K562 (cell line): ENCODE results near the gene CD4. TPM values are rescaled to one million over a fixed set of nuclear protein-coding genes. Genes with fewer than 3 reads are reported as not detected.

Experiments used
- CREB3 ChIP-seq: fragments of 450-650 bp; conservative IDR thresholded peaks from 2 replicates; pipeline ENCODE4 v1.6.1; 2016; ENCODE audit warnings: missing genetic modification characterization, low read depth, mild to moderate bottlenecking, missing compliant biosample characterization, moderate library complexity
- CREBBP ChIP-seq: IDR thresholded peaks from one replicate; pipeline ENCODE4 v1.6.1; 2012; ENCODE audit warnings: low read depth, mild to moderate bottlenecking, control low read depth, inconsistent platforms, low read length
- DIDO1 ChIP-seq: fragments of 450-650 bp; IDR thresholded peaks from 2 replicates; pipeline ENCODE4 v1.6.1; 2016; ENCODE audit warnings: low read depth, missing biosample characterization, missing genetic modification characterization
- FOXP1 ChIP-seq: sonication (generic); formaldehyde crosslinking; IDR thresholded peaks from 2 replicates; pipeline ENCODE4 v1.8.0; 2022; ENCODE audit warnings: mild to moderate bottlenecking, missing genetic modification reagents
- GABPA ChIP-seq: fragments of 200-800 bp; sonication (Bioruptor generic); conservative IDR thresholded peaks from 2 replicates; pipeline ENCODE4 v1.6.1; 2016; ENCODE audit warnings: low read depth, missing genetic modification characterization, missing compliant biosample characterization
- GTF2A2 ChIP-seq: IDR thresholded peaks from 2 replicates; pipeline ENCODE4 v1.6.1; 2016; ENCODE audit warnings: mild to moderate bottlenecking, missing genetic modification characterization, missing compliant biosample characterization
- GTF3C2 ChIP-seq: IDR thresholded peaks from 3 replicates; pipeline ENCODE4 v1.6.1; 2011; ENCODE audit warnings: borderline replicate concordance, mild to moderate bottlenecking, moderate library complexity; ENCODE audit not compliant: insufficient read length; ENCODE audit errors: extremely low read depth
- HDAC2 ChIP-seq: fragments of 450-650 bp; IDR thresholded peaks from 2 replicates; pipeline ENCODE4 v1.6.1; 2016; ENCODE audit warnings: mild to moderate bottlenecking
- KLF6 ChIP-seq: fragments of 250-450 bp; sonication (Bioruptor Pico); IDR thresholded peaks from 2 replicates; pipeline ENCODE4 v1.4.0; 2020; ENCODE audit warnings: mild to moderate bottlenecking, moderate library complexity, borderline replicate concordance
- NCOR1 ChIP-seq: fragments of 450-650 bp; IDR thresholded peaks from 2 replicates; pipeline ENCODE4 v1.6.1; 2016; ENCODE audit warnings: mild to moderate bottlenecking, moderate library complexity
- SIRT6 ChIP-seq: IDR thresholded peaks from one replicate; pipeline ENCODE4 v1.6.1; 2012; ENCODE audit warnings: low read depth, mild to moderate bottlenecking, control low read depth, inconsistent platforms, low read length, moderate library complexity
- SMARCA4 ChIP-seq: fragments of 450-650 bp; IDR thresholded peaks from 2 replicates; pipeline ENCODE4 v1.6.1; 2016
- TSHZ1 ChIP-seq: fragments of 250-450 bp; sonication (Bioruptor Pico); IDR thresholded peaks from 2 replicates; pipeline ENCODE4 v1.4.0; 2020; ENCODE audit warnings: mild to moderate bottlenecking, moderate library complexity
- ZBTB34 ChIP-seq: fragments of 250-450 bp; sonication (Bioruptor Pico); IDR thresholded peaks from 2 replicates; pipeline ENCODE4 v1.8.0; 2021; ENCODE audit warnings: mild to moderate bottlenecking, moderate library complexity
- ZBTB43 ChIP-seq: sonication (generic); formaldehyde crosslinking; IDR thresholded peaks from 2 replicates; pipeline ENCODE4 v1.8.0; 2023; ENCODE audit warnings: mild to moderate bottlenecking, missing genetic modification reagents
- ZNF707 ChIP-seq: fragments of 250-450 bp; sonication (Bioruptor Pico); conservative IDR thresholded peaks from 2 replicates; pipeline ENCODE4 v1.8.0; 2022; ENCODE audit warnings: inconsistent platforms, mild to moderate bottlenecking, moderate library complexity
- polyA plus RNA-seq, 8 experiments: library from polyadenylated mRNA; depleted of rRNA in 4 of 8; stranded (reverse) in 5 of 8; unstranded in 3 of 8; fragments of >200 nt; fragmentation: Nextera tagmentation in 2 of 8; fragmentation: Illumina TruSeq in 1 of 8; extraction: Ambion mirVana in 2 of 8; extraction: Trizol in 1 of 8; gene quantifications; 2 replicates each; pipeline versions ENCODE4 v1.2.1 to v1.2.3, GENCODE V29; 2011 to 2014; ENCODE audit warnings: inconsistent platforms in 1 of 8, missing spikeins in 1 of 8
- total RNA-seq, 7 experiments: library from RNA; depleted of rRNA in 6 of 7; stranded (reverse); fragments of >200 nt in 6 of 7; fragmentation: Illumina TruSeq in 2 of 7; extraction: Trizol in 2 of 7; gene quantifications; 2 replicates each; pipeline versions ENCODE4 v1.2.1 to v1.2.3, GENCODE V29; 2011 to 2021; ENCODE audit warnings: low replicate concordance in 1 of 7

Gene CD4
- total and polyA plus RNA-seq, 9 of the 15 experiments (the other 6 are each of a cell fraction or from before 2014, with no cell fraction given): 0.06 to 0.27 (median 0.09) TPM; not detected in 5

- TF ChIP-seq GTF3C2 (no peak), SIRT6 (no peak), SMARCA4 (peak; percentile 61), DIDO1 (tag) (peak; percentile 26; the same call in 1 of the 2 replicates), CREBBP (no peak), GABPA (tag) (no peak), CREB3 (no peak), NCOR1 (peak; percentile 61), HDAC2 (0 out of 2 replicates have a peak, but pooled peaks have one; percentile 61), ZBTB43 (CRISPR knock-in tag) (peak; percentile 87; the same call in 1 of the 2 replicates), KLF6 (CRISPR knock-in tag) (no peak; the same call in 1 of the 2 replicates), TSHZ1 (CRISPR knock-in tag) (no peak), ZNF707 (CRISPR knock-in tag) (no peak), GTF2A2 (tag) (no peak), ZBTB34 (no peak), FOXP1 (CRISPR knock-in tag) (peak; percentile 16; the same call in 1 of the 2 replicates)
These were observed 10.5 kb upstream of the CD4 start (continued) for GRCh38 chr12:6778574-6779550.
